Cardiac muscle cell (in vitro differentiated cells and primary cell): ENCODE results near the gene TMEM255B. TPM values are rescaled to one million over a fixed set of nuclear protein-coding genes. Genes with fewer than 3 reads are reported as not detected.

Experiments used
- DNase-seq, 2 donors: peaks; one replicate each; pipeline versions ENCODE4 v3.0.0 to v3.0.0-alpha.2; 2010 to 2017; ENCODE audit warnings: low read depth in 1 of 2, low spot score in 1 of 2
- H3K27ac ChIP-seq: fragments of 200-600 bp; sonication (generic); 2 replicates; pipeline ENCODE4 v1.5.1; 2016
- H3K27me3 ChIP-seq: fragments of 200-600 bp; sonication (generic); 2 replicates; pipeline ENCODE4 v1.6.0; 2016; ENCODE audit warnings: control low read depth
- H3K36me3 ChIP-seq: fragments of 200-600 bp; sonication (generic); 2 replicates; pipeline ENCODE4 v1.5.1; 2016; ENCODE audit warnings: control low read depth
- H3K4me1 ChIP-seq: fragments of 200-600 bp; sonication (generic); 2 replicates; pipeline ENCODE4 v1.8.1; 2017; ENCODE audit warnings: low read depth, mild to moderate bottlenecking, mixed run types
- H3K4me3 ChIP-seq: fragments of 200-600 bp; sonication (generic); 2 replicates; pipeline ENCODE4 v1.5.1; 2016; ENCODE audit warnings: mild to moderate bottlenecking
- H3K9me3 ChIP-seq: fragments of 200-600 bp; sonication (generic); 2 replicates; pipeline ENCODE4 v1.5.1; 2017; ENCODE audit warnings: low read depth, mild to moderate bottlenecking, control low read depth
- polyA plus RNA-seq: library from polyadenylated mRNA; unstranded; fragments of >200 nt; fragmentation: Nextera tagmentation; extraction: Ambion mirVana; gene quantifications from 2 replicates; pipeline ENCODE4 v1.2.1, GENCODE V29; 2016
- total RNA-seq: library from RNA; depleted of rRNA; stranded (reverse); fragments of >200 nt; gene quantifications from 2 replicates; pipeline ENCODE4 v1.2.3, GENCODE V29; 2016
- TF ChIP-seq, protein P1 (sequence below): IDR thresholded peaks from 2 replicates; pipeline ENCODE4 v1.5.1; 2012; ENCODE audit warnings: low read depth, mild to moderate bottlenecking, low read length

The TMEM255B gene
- total and polyA plus RNA-seq, 2 experiments from 2014 or later = 0.17 TPM; not detected in 1

GRCh38 chr13:113802090-113802531 is 43.1 kb downstream of the TMEM255B start:
- no peaks in the 10 kb centered on the region for H3K9me3 ChIP-seq
- H3K27me3 ChIP-seq = no peaks in the 10 kb centered on the region

DNA sequence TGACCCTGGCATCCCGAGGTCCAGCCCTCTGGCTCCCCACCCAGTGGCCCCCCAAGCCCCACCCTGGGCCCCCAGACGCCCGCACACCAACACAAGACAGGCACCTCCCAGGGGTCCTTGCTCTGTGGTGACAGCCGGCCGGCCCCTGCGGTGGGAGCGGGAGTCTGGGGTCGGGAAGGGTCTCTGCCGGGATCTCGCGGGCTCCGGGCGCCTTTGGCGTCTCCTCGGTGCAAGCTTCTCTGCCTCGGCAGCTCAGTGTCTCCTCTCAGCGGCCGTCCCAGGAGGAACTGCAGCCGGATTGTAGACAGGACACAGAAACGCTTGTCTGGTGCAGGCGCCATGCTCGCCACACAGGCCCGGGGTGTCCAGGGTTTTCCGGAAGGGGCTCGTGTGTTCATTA is 43.7 kb downstream of the TMEM255B start:
- Histone ChIP-seq H3K9me3 (no peaks in the 10 kb centered on the region), H3K4me3 (no peak overlapping the region), H3K27me3 (no peaks in the 10 kb centered on the region), H3K36me3 (no peaks in the 10 kb centered on the region), H3K4me1 (peaks cover 9% of the 10 kb centered on the region), H3K27ac (no peak overlapping the region)
- TF ChIP-seq, protein P1, sequence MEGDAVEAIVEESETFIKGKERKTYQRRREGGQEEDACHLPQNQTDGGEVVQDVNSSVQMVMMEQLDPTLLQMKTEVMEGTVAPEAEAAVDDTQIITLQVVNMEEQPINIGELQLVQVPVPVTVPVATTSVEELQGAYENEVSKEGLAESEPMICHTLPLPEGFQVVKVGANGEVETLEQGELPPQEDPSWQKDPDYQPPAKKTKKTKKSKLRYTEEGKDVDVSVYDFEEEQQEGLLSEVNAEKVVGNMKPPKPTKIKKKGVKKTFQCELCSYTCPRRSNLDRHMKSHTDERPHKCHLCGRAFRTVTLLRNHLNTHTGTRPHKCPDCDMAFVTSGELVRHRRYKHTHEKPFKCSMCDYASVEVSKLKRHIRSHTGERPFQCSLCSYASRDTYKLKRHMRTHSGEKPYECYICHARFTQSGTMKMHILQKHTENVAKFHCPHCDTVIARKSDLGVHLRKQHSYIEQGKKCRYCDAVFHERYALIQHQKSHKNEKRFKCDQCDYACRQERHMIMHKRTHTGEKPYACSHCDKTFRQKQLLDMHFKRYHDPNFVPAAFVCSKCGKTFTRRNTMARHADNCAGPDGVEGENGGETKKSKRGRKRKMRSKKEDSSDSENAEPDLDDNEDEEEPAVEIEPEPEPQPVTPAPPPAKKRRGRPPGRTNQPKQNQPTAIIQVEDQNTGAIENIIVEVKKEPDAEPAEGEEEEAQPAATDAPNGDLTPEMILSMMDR = no peak
- no peak for DNase-seq

More at GRCh38 chr13:113802090-113802531, 43.1 kb downstream of the TMEM255B start:
- Histone ChIP-seq H3K27ac (no peak overlapping the region), H3K4me3 (no peak overlapping the region), H3K36me3 (no peaks in the 10 kb centered on the region), H3K4me1 (peaks cover 9% of the 10 kb centered on the region)
- peak; percentile 58 to 83 for DNase-seq
- TF ChIP-seq, protein P1 = peak; percentile 9

- Histone ChIP-seq H3K4me3 (no peak overlapping the region), H3K4me1 (peaks cover 9% of the 10 kb centered on the region), H3K27me3 (no peaks in the 10 kb centered on the region), H3K36me3 (no peaks in the 10 kb centered on the region), H3K9me3 (no peaks in the 10 kb centered on the region), H3K27ac (no peak overlapping the region)
- DNase-seq = no peak
- TF ChIP-seq, protein P1 = no peak
These were observed 44.5 kb downstream of the TMEM255B start for GRCh38 chr13:113803409-113804016.

- no peak overlapping the region for H3K4me3 ChIP-seq
- H3K27me3 ChIP-seq = no peaks in the 10 kb centered on the region
- H3K4me1 ChIP-seq = peaks cover 9% of the 10 kb centered on the region
- DNase-seq = no peak
- H3K27ac ChIP-seq = no peak overlapping the region
- H3K9me3 ChIP-seq = no peaks in the 10 kb centered on the region
- TF ChIP-seq, protein P1 = no peak
- no peaks in the 10 kb centered on the region for H3K36me3 ChIP-seq
These were observed 45.1 kb downstream of the TMEM255B start for GRCh38 chr13:113804017-113804702.

DNA sequence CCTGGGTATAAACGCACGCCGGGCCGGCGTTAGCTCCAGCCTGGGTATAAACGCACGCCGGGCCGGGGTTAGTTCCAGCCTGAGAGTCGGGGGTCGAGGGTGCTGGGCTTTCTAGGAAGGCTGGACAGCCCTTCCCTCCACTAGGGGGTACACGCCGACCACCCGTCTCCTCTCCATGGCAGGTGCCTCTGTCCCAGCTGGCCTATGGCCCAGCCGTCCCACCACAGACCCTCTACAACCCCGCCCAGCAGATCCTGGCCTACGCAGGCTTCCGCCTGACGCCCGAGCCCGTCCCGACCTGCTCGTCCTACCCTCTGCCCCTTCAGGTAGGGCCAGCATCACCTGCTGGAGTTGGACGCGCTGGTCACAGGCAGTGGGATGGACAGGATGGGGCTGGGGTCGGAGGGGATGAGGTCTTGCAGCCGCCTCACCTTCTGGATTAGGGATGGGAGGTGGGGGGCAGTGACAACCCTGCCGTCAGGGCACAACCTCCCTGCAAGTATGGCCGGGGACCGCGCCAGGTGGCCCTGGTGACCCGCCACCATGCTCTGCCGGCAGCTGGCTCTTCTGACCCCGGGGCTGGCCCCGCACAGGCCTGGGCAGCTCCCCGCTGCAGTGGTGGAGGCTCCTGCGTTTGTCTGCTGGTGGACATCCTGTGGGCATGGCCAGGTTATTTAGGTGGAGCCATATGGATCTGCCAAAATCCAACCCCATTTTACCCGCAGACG is 45.8 kb downstream of the TMEM255B start:
- DNase-seq = no peak
- Histone ChIP-seq H3K9me3 (no peaks in the 10 kb centered on the region), H3K27ac (no peak overlapping the region), H3K27me3 (no peaks in the 10 kb centered on the region), H3K4me3 (no peak overlapping the region), H3K4me1 (peaks cover 9% of the 10 kb centered on the region), H3K36me3 (no peaks in the 10 kb centered on the region)
- TF ChIP-seq, protein P1 = no peak
